Dedifferentiated amniotic fluid mesenchymal stem cell (primary cell): ENCODE measurements around the gene SSBP3.
A peak's percentile ranks its signal among the peaks of the same experiment; 100 is the strongest.

Source experiments
- DNase-seq: peaks from one replicate; pipeline ENCODE4 v3.0.0-alpha.2; 2016; ENCODE audit errors: extremely low spot score

SSBP3 gene

DNA sequence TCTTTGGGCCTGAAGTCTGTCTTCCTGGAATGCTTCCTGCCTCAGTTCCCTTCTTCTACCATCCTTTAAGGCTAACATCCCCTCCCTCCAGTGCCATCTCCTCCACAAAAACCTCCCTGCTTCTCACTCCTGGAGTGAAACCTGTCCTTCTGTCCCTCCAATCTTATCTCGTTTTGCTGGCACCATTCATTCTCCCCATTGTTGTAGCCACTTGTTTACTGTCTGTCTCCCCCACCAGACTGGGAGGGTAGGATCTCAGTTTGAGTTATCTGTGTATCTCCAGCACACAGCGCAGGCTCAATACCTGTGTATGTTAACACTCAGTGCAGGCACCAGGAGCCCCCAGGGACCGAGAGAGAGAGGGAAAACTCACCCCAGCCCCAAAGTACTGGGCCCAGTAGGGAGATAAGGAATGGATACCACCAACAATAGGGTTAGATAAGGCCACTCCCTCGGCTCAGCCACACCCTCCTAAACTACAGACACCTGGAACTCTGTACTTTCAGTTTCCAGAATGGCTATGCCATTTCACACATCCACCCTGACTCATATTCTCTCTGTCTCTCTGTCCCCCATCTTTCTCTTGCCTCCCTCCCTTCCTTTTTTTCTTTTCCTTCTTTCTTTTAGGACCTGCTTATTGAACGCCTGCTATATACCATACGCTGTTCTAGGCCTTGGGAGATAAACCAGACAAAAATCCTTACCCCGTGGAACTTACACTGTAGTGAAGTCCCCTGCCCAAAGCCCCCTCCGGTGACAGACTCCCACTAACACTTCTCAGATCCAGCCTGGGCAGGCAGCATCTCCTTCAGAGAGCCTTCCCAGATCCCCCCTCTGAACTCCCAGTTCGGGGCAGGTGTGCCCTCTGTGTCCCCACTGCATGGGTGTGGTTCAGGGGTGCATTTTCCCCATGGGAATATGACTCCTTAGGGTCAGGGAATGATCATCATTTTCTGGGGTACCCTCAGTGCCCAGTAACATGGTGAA is 3.3 kb upstream of the SSBP3 start:
- no peak for DNase-seq

- DNase-seq, result no peak
Observed at GRCh38 chr1:54408147-54409066, 2.2 kb upstream of the SSBP3 start.

DNA sequence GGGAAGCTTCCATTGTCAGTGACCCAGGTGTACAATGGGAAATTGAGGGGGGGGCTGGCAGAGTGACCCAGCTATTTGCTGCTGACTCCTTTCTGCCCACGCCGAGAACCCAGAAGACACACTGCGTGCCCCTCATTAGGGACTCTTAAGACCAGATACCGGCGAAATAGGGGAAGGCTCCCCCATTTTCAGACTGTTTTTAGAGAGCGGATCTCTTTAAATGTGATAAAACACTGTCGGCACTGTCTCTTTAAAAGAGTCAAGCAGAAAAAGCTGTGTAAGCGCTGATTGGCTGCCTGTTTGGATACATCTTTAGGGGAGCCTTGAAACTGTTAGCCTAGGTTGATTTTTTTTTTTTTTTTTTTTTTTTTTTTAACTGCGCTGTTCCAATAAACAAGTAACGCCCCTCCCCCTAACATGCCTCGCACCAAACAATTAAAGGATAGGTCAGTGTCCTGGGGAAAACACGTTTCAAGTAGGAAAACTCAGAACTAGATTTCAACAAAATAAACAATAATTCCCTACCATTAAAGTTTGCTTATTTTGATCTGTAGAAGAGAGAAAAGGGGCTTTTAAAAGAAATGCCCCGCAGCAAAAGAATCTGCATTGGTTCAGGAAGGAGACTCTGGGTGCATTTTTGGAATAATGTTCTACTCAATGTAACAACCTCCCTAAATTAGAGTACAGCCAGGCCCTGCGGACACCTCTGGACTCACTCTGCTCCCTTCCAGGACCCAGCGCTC is 1.4 kb upstream of the SSBP3 start:
- DNase-seq, result peak; percentile 92

DNA sequence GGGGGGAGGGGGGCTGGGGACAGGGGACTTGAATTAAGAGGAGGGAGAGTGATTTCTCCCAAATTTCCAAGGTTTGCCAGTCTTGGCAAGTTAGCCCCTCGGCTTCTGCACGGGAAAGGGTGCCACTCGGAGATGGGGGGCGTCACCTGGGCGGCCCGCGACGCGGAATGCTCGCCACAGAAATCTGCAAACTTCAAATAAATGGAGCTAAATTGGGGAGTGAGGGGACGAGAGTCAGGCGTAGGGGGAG is 885 bp upstream of the SSBP3 start:
- DNase-seq, result no peak

GRCh38 chr1:54405898-54406293 is 298 bp downstream of the SSBP3 start:
- DNase-seq, result no peak

DNA sequence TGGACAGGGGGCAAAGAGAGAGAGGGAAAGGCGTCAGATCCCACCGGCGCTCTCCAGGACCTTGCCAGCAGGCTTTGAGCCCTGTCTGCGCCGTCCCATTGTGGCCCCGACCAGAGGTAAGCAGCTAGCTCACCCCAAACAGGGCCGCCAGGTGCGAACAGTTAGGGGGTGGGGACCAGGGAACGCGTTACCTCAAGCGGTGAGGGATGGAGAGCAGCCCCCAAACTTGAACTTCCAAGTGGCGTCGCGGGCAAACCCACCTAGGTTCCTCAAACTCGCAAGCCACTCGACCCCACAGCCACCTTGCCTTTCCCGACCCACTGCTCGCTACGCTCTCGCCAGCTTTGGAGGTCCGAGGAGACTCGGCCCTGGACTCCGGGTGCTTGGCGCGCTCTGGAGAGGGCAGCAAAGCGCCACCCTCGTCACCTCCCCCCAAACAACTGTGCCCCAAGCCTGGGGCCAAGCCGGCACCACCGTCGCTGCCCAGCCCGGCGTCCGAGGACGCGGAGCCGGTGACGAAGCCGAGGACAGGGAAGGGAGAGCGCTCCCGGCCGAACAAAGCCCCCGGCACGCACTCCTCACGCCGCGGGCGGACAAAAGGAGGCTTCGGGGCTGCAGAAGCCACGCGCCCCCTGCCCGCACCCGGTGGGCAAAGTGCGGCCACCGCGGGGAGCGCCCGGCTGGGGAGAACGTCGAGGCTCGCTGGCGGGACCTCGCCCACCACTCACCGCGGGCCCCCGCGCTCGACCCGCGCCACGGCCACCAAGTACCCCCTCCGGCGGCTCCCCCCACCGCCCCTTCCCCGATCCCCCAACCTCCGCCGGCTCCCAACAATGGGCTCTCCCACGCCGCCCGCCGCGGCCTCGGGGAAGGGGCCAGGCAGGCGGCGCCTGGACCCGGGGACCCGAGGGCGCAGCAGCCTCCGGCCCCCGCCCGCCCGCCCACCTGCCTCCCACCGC is 976 bp downstream of the SSBP3 start:
- no peak for DNase-seq

DNA sequence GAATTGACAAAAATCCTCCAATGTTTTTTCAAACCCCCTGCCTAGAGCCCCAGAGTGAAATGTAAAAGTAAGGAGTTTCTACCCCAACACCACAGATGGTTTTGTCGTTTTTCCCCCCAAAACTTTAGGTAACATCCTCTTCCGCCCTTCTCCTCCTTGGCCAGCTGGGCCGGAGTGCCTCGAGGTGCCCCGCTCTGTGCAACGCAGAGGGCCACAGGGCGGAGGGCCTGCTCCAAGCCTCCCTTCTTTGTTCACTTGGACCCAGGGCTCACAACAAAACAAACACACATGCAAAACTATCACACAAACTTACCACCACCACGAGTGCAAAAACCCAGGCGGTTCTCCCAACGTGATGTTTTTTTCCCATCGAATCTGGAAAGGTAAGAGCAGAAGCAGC is 1.9 kb downstream of the SSBP3 start:
- no peak for DNase-seq

DNA sequence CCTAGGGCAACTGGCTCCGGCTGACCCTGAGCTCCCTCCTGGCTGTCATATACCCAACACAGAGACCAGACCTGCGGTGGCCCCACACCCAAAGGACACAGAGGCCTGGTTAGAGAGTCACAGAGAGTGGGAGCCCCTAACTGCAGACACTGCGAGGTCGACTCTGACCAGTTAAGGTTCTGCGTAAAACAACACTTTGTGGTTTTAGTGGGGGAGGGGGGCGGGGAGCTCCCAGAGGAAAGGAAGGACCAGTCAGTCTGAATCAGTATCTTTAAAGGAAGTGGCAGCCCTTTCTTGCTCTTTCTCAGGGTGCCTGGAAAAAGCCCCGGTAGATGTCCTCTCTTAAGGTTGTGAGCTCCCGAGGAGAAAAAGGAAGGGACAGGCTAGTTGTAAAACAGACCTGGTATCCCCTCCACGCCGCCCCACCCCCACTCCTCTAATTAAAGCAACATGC is 2.4 kb downstream of the SSBP3 start:
- DNase-seq, result no peak

DNA sequence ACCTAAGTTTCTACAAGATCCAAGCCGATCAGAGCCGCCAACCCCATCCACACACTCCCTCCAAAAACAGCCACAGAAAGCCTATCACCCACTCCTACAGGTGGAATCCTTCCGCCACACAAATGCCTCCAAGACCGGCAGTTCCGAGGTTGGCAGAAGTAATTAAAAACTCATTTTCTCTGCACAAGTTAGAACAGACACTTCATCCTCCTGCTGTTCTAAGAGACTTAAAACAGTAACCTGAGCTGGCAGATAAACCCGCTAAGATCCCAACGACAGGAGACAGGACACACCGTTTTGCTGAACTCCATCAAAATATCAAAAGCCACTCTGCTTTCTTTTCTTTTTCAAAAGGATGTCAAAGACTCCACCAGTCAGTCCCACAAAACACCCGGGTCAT is 2.8 kb downstream of the SSBP3 start:
- no peak for DNase-seq

DNA sequence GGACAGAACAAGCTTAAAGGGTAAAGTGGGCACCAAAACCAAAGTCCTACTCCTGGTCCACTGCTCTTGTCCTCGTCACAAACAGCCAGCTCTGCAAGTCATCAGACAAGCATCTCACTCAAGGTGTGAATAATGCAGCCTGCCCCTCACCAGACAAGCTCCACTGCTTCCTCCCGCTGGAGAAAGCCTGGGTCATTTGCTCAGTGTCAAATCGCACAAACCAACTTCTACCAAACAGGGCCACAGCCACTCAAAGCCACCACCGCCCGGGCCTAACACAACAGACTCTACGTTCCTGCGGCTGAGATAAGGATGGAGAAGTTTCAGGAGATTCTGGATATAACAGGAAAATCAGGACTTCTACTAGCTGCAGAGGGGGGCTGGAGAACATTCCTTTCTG is 3.3 kb downstream of the SSBP3 start:
- no peak for DNase-seq

DNA sequence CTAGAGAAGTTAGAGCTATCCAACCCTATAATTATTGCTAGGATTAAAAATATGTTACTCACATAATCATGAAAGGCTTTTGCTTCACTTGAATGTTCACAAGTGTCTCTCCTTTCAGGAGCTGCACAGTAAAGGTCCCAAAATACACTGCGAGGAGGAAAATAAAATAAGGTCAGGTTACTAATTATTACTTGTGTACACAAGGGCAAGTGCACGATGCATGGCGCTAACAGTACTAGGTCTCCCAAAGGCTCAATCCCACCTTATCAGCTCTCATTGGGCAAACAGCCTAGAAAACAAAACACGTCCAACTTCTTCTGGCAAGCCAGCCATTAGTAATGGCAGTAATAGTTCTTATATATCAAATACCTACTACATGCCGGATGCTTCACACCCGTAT is 4.4 kb downstream of the SSBP3 start:
- no peak for DNase-seq

DNA sequence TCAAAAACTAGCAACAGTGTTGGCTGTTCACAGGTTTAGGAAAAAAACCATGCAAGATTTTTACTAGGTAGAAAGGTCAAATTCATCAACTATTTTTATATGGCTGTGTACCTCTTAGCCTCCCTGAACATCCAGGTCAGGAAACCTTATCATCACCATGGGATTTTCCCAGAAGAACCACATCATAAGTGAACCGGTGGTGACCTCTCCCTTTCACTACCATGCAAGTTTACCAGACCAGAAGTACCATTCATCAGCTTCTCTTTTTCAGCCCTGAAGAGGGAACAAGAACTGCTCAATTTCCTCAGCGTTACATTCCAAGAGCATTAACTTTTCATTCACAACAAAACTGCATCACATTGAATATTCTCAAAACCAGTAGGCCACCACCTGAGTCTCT is 5.9 kb downstream of the SSBP3 start:
- no peak for DNase-seq

DNA sequence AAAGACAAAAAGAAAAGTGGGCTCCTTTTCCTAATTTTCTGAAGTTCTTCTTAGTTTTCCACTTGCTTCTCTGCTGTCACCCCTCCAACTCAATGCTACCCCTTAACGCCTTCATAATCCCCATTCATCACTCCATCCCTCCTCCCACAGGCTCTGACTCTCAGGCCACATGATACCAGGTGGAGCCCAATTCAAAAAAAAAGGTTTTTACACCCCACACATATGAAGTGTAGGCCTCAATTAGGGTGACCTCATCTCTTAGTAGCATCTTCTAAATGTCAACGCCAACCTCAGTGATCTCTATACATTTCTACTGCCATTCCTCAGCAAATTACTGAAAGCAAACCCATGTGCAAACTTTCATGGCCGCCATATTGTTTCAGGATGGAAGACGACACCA is 6.4 kb downstream of the SSBP3 start:
- no peak for DNase-seq

DNA sequence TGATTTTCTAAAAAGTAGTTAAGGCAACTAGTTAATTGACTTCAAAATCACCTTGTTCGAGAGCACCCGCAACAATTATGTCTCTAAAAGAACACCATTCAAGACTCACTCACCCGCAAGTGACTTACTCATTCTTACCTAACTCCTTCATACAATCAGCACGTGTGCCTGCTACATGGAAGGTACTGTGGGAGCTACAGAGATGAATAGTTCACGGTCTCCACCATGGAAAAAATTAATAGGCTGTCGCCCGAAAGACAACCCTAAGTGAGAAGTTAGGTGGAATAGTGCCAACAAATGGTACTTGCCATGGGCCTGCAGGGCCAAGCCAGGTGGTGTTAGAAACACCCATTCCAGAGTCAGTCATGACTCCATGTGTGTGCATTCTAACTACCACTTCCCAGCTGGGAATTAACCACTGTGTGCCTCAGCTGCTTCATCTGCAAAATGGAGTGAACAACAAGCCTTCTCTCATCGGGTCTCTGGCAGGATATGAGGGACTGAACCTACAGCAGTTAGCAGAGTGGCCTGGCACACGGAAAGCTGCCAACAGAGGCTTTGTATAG is 7.1 kb downstream of the SSBP3 start:
- DNase-seq, result no peak

DNA sequence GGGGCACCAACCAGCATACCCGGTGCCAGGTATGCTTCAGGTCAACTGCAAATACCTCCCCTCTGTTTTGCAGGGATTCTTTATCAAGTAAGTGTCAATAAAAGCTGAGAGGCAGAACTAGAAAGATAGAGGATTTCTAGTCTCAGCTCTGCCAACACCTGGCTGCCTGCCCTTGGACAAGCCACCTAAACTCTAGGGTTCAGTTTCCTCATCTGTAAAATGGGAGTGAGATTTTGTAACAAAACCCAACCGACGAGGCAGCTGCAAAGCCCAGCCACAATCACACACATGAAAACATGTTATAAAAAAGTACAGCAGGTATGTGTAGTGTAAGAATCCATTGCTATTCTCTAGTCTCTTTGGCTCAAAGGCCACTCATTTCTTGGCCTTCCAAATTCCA is 8.2 kb downstream of the SSBP3 start:
- no peak for DNase-seq

GRCh38 chr1:54397090-54397591 is 9.1 kb downstream of the SSBP3 start:
- no peak for DNase-seq

DNA sequence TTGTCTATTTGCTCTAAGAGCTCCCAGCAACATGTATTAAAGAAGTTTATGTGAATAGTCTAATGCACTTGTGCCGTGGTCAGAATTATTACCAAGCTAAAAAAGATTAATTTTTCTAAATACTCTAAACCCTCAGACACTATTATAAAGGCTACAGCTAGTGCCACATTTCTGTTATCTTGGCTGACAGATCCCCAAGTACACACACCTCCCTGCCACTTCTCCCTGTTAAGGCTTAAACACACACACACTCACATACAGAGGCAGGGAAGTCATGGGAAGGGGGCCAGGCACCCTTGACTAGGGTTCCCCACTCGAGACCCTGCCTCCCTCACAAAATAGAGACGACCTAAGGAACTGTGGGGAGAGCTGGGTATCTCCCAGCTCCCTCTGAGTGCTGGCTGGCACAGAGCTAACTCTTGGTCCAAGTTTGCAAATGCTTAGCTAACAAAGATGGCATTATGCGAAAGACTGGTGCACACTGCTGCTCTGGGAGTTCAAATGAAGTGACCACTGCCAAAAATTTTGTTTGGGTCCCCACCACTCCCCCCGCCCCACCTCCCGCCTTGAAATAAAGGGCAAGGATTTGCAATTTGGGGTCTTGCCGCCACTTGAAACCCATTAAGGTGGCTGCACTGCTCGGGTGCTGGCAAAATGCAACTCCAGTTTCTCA is 9.8 kb downstream of the SSBP3 start:
- DNase-seq, result no peak

- DNase-seq, result no peak
Observed at GRCh38 chr1:54395281-54395934, 10.8 kb downstream of the SSBP3 start.

- no peak for DNase-seq
Observed at GRCh38 chr1:54394104-54394503, 12.1 kb downstream of the SSBP3 start.
